Suppressor macrophage treated with lipopolysaccharide for 4 hours (primary cell): Measurements from ENCODE around the gene ELMOD3.
"Not testable (repeated sequence)": the region's sequence is repeated elsewhere in the genome, so short reads cannot be mapped to it uniquely, and the experiment has no call there.

ENCODE experiments used
- DNase-seq: peaks from one replicate; pipeline ENCODE4 v3.0.0-alpha.2; 2020

The ELMOD3 gene

GRCh38 chr2:85329701-85330100 is 24.9 kb upstream of the ELMOD3 start:
- not testable (repeated sequence) for DNase-seq

- no peak for DNase-seq
Observed at GRCh38 chr2:85330839-85331636, 23.5 kb upstream of the ELMOD3 start.

GRCh38 chr2:85333877-85334276 is 20.7 kb upstream of the ELMOD3 start:
- DNase-seq = not testable (repeated sequence)

GRCh38 chr2:85334928-85335327 is 19.6 kb upstream of the ELMOD3 start:
- no peak for DNase-seq

GRCh38 chr2:85340034-85340892 is 14.3 kb upstream of the ELMOD3 start:
- DNase-seq = no peak

GRCh38 chr2:85341269-85342029 is 13.1 kb upstream of the ELMOD3 start:
- no peak for DNase-seq

GRCh38 chr2:85342156-85342555 is 12.4 kb upstream of the ELMOD3 start:
- no peak for DNase-seq

GRCh38 chr2:85343207-85343895 is 11.2 kb upstream of the ELMOD3 start:
- DNase-seq = not testable (repeated sequence)

- DNase-seq = no peak
Observed at GRCh38 chr2:85344356-85344954, 10.1 kb upstream of the ELMOD3 start.

GRCh38 chr2:85347599-85347998 is 7.0 kb upstream of the ELMOD3 start:
- DNase-seq = no peak

- no peak for DNase-seq
Observed at GRCh38 chr2:85353876-85354285, 688 bp upstream of the ELMOD3 start.

- no peak for DNase-seq
Observed at GRCh38 chr2:85355073-85355410, 473 bp downstream of the ELMOD3 start.

GRCh38 chr2:85355521-85355920 is 952 bp downstream of the ELMOD3 start:
- no peak for DNase-seq

GRCh38 chr2:85356186-85356585 is 1.6 kb downstream of the ELMOD3 start:
- DNase-seq = no peak

- no peak for DNase-seq
Observed at GRCh38 chr2:85357736-85358135, 3.2 kb downstream of the ELMOD3 start.

- not testable (repeated sequence) for DNase-seq
Observed at GRCh38 chr2:85362653-85363387, 8.3 kb downstream of the ELMOD3 start.

GRCh38 chr2:85367180-85367579 is 12.6 kb downstream of the ELMOD3 start:
- no peak for DNase-seq

GRCh38 chr2:85368921-85369320 is 14.4 kb downstream of the ELMOD3 start:
- no peak for DNase-seq

- DNase-seq = no peak
Observed at GRCh38 chr2:85369500-85369899, 14.9 kb downstream of the ELMOD3 start.

GRCh38 chr2:85371045-85371444 is 16.5 kb downstream of the ELMOD3 start:
- DNase-seq = no peak

- DNase-seq = no peak
Observed at GRCh38 chr2:85376291-85377065, 21.9 kb downstream of the ELMOD3 start.
